GM12878 (cell line): ENCODE results near the gene SLC35E3. TPM values are rescaled to one million over a fixed set of nuclear protein-coding genes. Genes with fewer than 3 reads are reported as not detected.

Source experiments
- ATAC-seq: fragments of 200-7000 bp; cut with Tn5 transposase; 3 replicates; pipeline ENCODE4 v1.9.1; 2020; ENCODE audit warnings: mild to moderate bottlenecking, moderate library complexity
- BruUV-seq: library from RNA; stranded (reverse); fragments of 400-500 nt; replicated peaks from 2 replicates; lab custom pipeline; 2021; lab: Mats Ljungman, UMichigan
- CTCF ChIA-PET: fragments of 300-600 bp; sonication (Branson Sonifier 250); formaldehyde crosslinking; extraction: SDS; loops from one replicate; lab custom pipeline; 2021; ENCODE audit warnings: inconsistent platforms; lab: Yijun Ruan, JAX
- POLR2A ChIA-PET: fragments of 350-600 bp; formaldehyde crosslinking; extraction: SDS; loops from one replicate; lab custom pipeline; 2021; ENCODE audit warnings: inconsistent platforms; lab: Charles Lee
- RAD21 ChIA-PET: fragments of 300-600 bp; sonication (Branson Sonifier 250); formaldehyde crosslinking; loops from one replicate; lab custom pipeline; 2023; ENCODE audit warnings: antibody characterized with exemption; ENCODE audit not compliant: unreplicated experiment; lab: Charles Lee
- SMC1A ChIA-PET: fragments of 300-600 bp; sonication (Branson Sonifier 250); formaldehyde crosslinking; loops from one replicate; lab custom pipeline; 2023; ENCODE audit not compliant: unreplicated experiment, uncharacterized antibody; lab: Charles Lee
- DNase-seq: peaks from one replicate; pipeline ENCODE4 v3.0.0-alpha.2; 2011; ENCODE audit warnings: low read depth, low spot score
- FAIRE-seq: peaks from 3 replicates; lab custom pipeline; 2011; peaks lifted over from hg19 to GRCh38; lab: Jason Lieb, UNC
- H2AFZ ChIP-seq: 2 replicates; pipeline ENCODE4 v1.6.0; 2011; ENCODE audit warnings: low read depth, low read length, control low read depth; ENCODE audit not compliant: control insufficient read depth
- H3K27ac ChIP-seq: 2 replicates; pipeline ENCODE4 v1.5.1; 2011; ENCODE audit warnings: control low read depth; ENCODE audit not compliant: control insufficient read depth, insufficient read depth
- H3K27me3 ChIP-seq, 2 experiments: replicated peaks in 1 of 2; 2 replicates each; pipeline versions ENCODE4 v1.6.0 to v1.6.1; 2011; ENCODE audit warnings: low read length in 1 of 2; ENCODE audit not compliant: control insufficient read depth in 2 of 2, insufficient read depth in 2 of 2
- H3K36me3 ChIP-seq, 2 experiments: 2 replicates each; pipeline ENCODE4 v1.5.1; 2011; ENCODE audit warnings: low read length in 1 of 2; ENCODE audit not compliant: control insufficient read depth in 2 of 2, insufficient read depth in 2 of 2
- H3K4me1 ChIP-seq: 2 replicates; pipeline ENCODE4 v1.6.1; 2011; ENCODE audit warnings: mild to moderate bottlenecking, low read length, moderate library complexity, mixed read lengths; ENCODE audit not compliant: control insufficient read depth, insufficient read depth
- H3K4me2 ChIP-seq: 2 replicates; pipeline ENCODE4 v1.6.0; 2011; ENCODE audit warnings: control low read depth; ENCODE audit not compliant: control insufficient read depth, insufficient read depth
- H3K4me3 ChIP-seq: fragments of 200-600 bp; sonication (generic); 2 replicates; pipeline ENCODE4 v1.5.1; 2016
- H3K79me2 ChIP-seq: 2 replicates; pipeline ENCODE4 v1.6.0; 2011; ENCODE audit warnings: low read length; ENCODE audit not compliant: control insufficient read depth, insufficient read depth
- H3K9ac ChIP-seq: 2 replicates; pipeline ENCODE4 v1.8.0; 2011; ENCODE audit warnings: low read length, control low read depth, mixed read lengths; ENCODE audit not compliant: control insufficient read depth, insufficient read depth
- H3K9me3 ChIP-seq: replicated peaks from 3 replicates; pipeline ENCODE4 v1.5.1; 2011; ENCODE audit warnings: mild to moderate bottlenecking, low read length; ENCODE audit not compliant: control insufficient read depth, insufficient read depth
- H4K20me1 ChIP-seq: 2 replicates; pipeline ENCODE4 v1.6.0; 2011; ENCODE audit not compliant: control insufficient read depth, insufficient read depth
- BMI1 ChIP-seq: fragments of 450-650 bp; IDR thresholded peaks from 2 replicates; pipeline ENCODE4 v1.6.1; 2016; ENCODE audit warnings: mild to moderate bottlenecking, moderate library complexity, borderline replicate concordance
- CHD2 ChIP-seq: IDR thresholded peaks from 2 replicates; pipeline ENCODE4 v1.6.1; 2011; ENCODE audit warnings: low read depth, low read length, improper control_type of control experiment, borderline replicate concordance
- FOS ChIP-seq: IDR thresholded peaks from 3 replicates; pipeline ENCODE4 v1.6.1; 2011; ENCODE audit warnings: borderline replicate concordance; ENCODE audit not compliant: insufficient read length; ENCODE audit errors: extremely low read depth
- JUNB ChIP-seq: IDR thresholded peaks from 2 replicates; pipeline ENCODE4 v1.6.1; 2016; ENCODE audit warnings: antibody characterized with exemption, mild to moderate bottlenecking
- KDM1A ChIP-seq: fragments of 200-600 bp; sonication (generic); IDR thresholded peaks from 2 replicates; pipeline ENCODE4 v1.6.1; 2016; ENCODE audit warnings: borderline replicate concordance
- NFYB ChIP-seq: IDR thresholded peaks from 2 replicates; pipeline ENCODE4 v1.6.1; 2011; ENCODE audit warnings: low read depth, mild to moderate bottlenecking, low read length, improper control_type of control experiment, moderate library complexity; ENCODE audit not compliant: insufficient read depth
- PKNOX1 ChIP-seq: fragments of 450-650 bp; IDR thresholded peaks from 2 replicates; pipeline ENCODE4 v1.6.1; 2016; ENCODE audit warnings: mild to moderate bottlenecking
- POLR2AphosphoS2 ChIP-seq: IDR thresholded peaks from 2 replicates; pipeline ENCODE4 v1.6.1; 2011; ENCODE audit warnings: low read depth, mild to moderate bottlenecking, low read length, improper control_type of control experiment, moderate library complexity
- RELA ChIP-seq: fragments of 450-650 bp; IDR thresholded peaks from 2 replicates; pipeline ENCODE4 v1.8.0; 2014; ENCODE audit warnings: borderline replicate concordance; ENCODE audit not compliant: partially characterized antibody
- SP1 ChIP-seq: IDR thresholded peaks from one replicate; pipeline ENCODE4 v1.6.1; 2011; ENCODE audit warnings: low read depth, low read length
- WGBS: methylation state at CpG from one replicate; pipeline ENCODE4 v1.1.6; 2016; ENCODE audit warnings: low lambda C conversion rate; ENCODE audit not compliant: insufficient replicate concordance, insufficient coverage; ENCODE audit errors: missing lambda C conversion rate; 5-methylcytosine and 5-hydroxymethylcytosine counted together
- in situ Hi-C: fragments of 300-500 bp; cut with MboI; formaldehyde crosslinking; loops from 9 replicates; pipeline ENCODE4 v1.14.3; 2018; ENCODE audit warnings: mixed read lengths
- intact Hi-C: fragments of 100-400 bp; cut with micrococcal nuclease; formaldehyde crosslinking; loops from one replicate; pipeline ENCODE4 v1.14.2; 2022; ENCODE audit not compliant: unreplicated experiment
- polyA plus RNA-seq, 11 experiments: library from polyadenylated mRNA; depleted of rRNA in 4 of 11; unstranded in 6 of 11; stranded (reverse) in 5 of 11; fragments of >200 nt; fragmentation: Nextera tagmentation in 4 of 11; fragmentation: Illumina TruSeq in 1 of 11; extraction: Ambion mirVana in 4 of 11; extraction: Trizol in 1 of 11; gene quantifications; 1 replicate in 1 of 11; 2 replicates in 10 of 11; pipeline versions ENCODE4 v1.2.1 to v1.2.3, GENCODE V29; 2011 to 2016; ENCODE audit warnings: inconsistent platforms in 2 of 11, missing spikeins in 2 of 11, low read depth in 1 of 11
- total RNA-seq, 4 experiments: library from RNA; depleted of rRNA in 3 of 4; stranded (reverse); fragments of >200 nt in 3 of 4; fragmentation: Illumina TruSeq in 1 of 4; extraction: Trizol in 1 of 4; gene quantifications; 2 replicates each; pipeline versions ENCODE4 v1.2.1 to v1.2.3, GENCODE V29; 2013 to 2021
- TF ChIP-seq, protein P1 (sequence below), 3 experiments: IDR thresholded peaks in 2 of 3; conservative IDR thresholded peaks in 1 of 3; 2 replicates each; pipeline ENCODE4 v1.5.1; 2011; ENCODE audit warnings: low read depth in 3 of 3, low read length in 3 of 3, mild to moderate bottlenecking in 3 of 3, control low read depth in 2 of 3, moderate library complexity in 2 of 3, inconsistent platforms in 1 of 3, mixed read lengths in 1 of 3; ENCODE audit not compliant: control insufficient read depth in 2 of 3, insufficient read depth in 1 of 3; ENCODE audit errors: extremely low read depth in 1 of 3

SLC35E3 gene
- total and polyA plus RNA-seq, 10 of the 15 experiments (the other 5 are each of a cell fraction or from before 2014, with no cell fraction given): 3.6 to 19.8 (median 6.1) TPM

DNA sequence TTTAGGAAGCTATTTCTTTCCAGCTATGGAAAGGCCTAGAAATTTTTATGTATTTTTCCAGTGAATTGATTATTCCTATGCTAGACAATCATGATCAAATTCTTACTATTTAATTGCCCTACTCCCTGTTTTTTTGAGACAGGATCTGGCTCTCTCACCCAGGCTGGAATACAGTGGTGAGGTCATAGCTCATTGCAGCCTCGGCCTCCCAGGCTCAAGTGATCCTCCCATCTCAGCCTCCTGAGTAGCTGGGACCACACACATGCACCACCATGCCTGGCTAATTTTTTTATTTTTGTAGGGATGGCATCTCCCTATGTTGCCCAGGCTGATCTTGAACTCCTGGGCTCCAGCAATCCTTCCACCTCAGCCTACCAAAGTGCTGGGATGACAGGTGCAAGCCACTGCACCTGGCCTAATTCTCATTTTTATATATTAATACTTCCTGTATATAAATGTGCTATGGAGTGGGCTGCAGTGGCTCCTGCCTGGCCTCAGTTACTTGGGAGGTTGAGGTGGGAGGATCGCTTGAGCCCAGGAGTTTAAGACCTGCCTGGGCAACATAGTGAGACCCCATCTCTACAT lies 46.0 kb downstream of the SLC35E3 start:
- in situ Hi-C loops: no loop called here
- RAD21 ChIA-PET: no interaction called here
- Histone ChIP-seq H3K4me2 (no peak overlapping the region), H3K4me3 (no peak overlapping the region), H3K79me2 (no peaks in the 10 kb centered on the region), H3K4me1 (no peaks in the 10 kb centered on the region; the same call in 1 of the 2 replicates), H4K20me1 (no peaks in the 10 kb centered on the region), H2AFZ (no peak overlapping the region), H3K27ac (no peak overlapping the region), H3K9ac (no peak overlapping the region), H3K36me3 (no peaks in the 10 kb centered on the region), H3K27me3 (no peaks in the 10 kb centered on the region), H3K9me3 (no peaks in the 10 kb centered on the region; the same call in 2 of the 3 replicates)
- WGBS: 97% methylated on average over 2 of the region's 2 CpGs
- BruUV-seq: no TSS peak
- FAIRE-seq (no peak), ATAC-seq (no peak), DNase-seq (no peak)
- TF ChIP-seq BMI1 (no peak), JUNB (no peak), POLR2AphosphoS2 (no peak)
- CTCF ChIA-PET: interaction anchor here (1.0 kb wide), 1 partner anchor 15 kb away, joined by 3 read pairs; no protein-coding TSS in a partner anchor
- POLR2A ChIA-PET: no interaction called here
- intact Hi-C loops: no loop called here
- SMC1A ChIA-PET: interaction anchor here (0.9 kb wide), 1 partner anchor 15 kb away, joined by 4 read pairs; no protein-coding TSS in a partner anchor

DNA sequence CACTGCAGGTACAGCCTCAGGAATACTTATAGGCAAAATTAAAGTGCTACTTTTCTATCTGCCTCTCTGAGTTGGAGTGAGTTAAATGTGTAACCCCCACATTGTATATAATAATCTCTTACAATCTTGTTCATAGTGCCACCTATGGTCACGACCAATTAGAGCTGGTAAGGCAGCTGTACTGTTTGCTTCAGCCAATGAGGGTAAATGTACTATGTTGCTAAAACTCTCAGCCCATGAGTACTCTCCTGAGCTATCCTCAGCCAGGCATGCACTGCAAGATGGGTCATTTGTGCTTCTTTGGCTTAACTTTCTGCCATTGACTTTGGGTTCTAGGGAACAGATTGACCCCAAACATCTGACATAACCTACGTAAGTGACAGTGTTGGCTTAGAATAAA lies 47.0 kb downstream of the SLC35E3 start:
- Histone ChIP-seq H3K79me2 (no peaks in the 10 kb centered on the region), H3K27me3 (no peaks in the 10 kb centered on the region), H3K9ac (no peak overlapping the region), H4K20me1 (no peaks in the 10 kb centered on the region), H3K4me3 (no peak overlapping the region), H3K27ac (no peak overlapping the region), H3K4me1 (no peaks in the 10 kb centered on the region; the same call in 1 of the 2 replicates), H3K9me3 (no peaks in the 10 kb centered on the region; the same call in 2 of the 3 replicates), H3K36me3 (no peaks in the 10 kb centered on the region), H2AFZ (peak overlapping the region; percentile 37; the same call in 1 of the 2 replicates), H3K4me2 (no peak overlapping the region)
- POLR2A ChIA-PET: no interaction called here
- no TSS peak for BruUV-seq
- in situ Hi-C loops (no loop called here), intact Hi-C loops (no loop called here)
- TF ChIP-seq NFYB (peak; percentile 72), RELA (no peak), KDM1A (no peak), SP1 (peak; percentile 68), CHD2 (no peak), FOS (peak; percentile 26), PKNOX1 (no peak)
- TF ChIP-seq, protein P1, sequence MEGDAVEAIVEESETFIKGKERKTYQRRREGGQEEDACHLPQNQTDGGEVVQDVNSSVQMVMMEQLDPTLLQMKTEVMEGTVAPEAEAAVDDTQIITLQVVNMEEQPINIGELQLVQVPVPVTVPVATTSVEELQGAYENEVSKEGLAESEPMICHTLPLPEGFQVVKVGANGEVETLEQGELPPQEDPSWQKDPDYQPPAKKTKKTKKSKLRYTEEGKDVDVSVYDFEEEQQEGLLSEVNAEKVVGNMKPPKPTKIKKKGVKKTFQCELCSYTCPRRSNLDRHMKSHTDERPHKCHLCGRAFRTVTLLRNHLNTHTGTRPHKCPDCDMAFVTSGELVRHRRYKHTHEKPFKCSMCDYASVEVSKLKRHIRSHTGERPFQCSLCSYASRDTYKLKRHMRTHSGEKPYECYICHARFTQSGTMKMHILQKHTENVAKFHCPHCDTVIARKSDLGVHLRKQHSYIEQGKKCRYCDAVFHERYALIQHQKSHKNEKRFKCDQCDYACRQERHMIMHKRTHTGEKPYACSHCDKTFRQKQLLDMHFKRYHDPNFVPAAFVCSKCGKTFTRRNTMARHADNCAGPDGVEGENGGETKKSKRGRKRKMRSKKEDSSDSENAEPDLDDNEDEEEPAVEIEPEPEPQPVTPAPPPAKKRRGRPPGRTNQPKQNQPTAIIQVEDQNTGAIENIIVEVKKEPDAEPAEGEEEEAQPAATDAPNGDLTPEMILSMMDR (IDR thresholded peaks at IDR 0.05 in 2 of 3, conservative IDR thresholded peaks at IDR 0.05 in 1 of 3; ENCODE audit: control insufficient read depth in 2 of 3, extremely low read depth in 1 of 3, insufficient read depth in 1 of 3, low read depth in 3 of 3, low read length in 3 of 3): peak in 1 of 3 experiments; percentile 27; a peak in 1 of 6 replicates
- FAIRE-seq (peak; percentile 57), ATAC-seq (peak; percentile 100), DNase-seq (peak; percentile 66)
- 55% methylated on average over 2 of the region's 2 CpGs for WGBS
- SMC1A ChIA-PET: interaction anchor here (0.8 to 1.1 kb wide), 3 partner anchors 14 to 106 kb away, joined by 3 read pairs; partner anchors contain the start of gene NUP107
- RAD21 ChIA-PET: interaction anchor here (0.6 kb wide), 2 partner anchors 286 to 564 kb away, joined by 3 to 4 read pairs; no protein-coding TSS in a partner anchor
- CTCF ChIA-PET: interaction anchor here (0.6 to 1.1 kb wide), 4 partner anchors 15 to 757 kb away, joined by 3 read pairs; partner anchors contain the start of gene MDM2
